ENCODE measurements around the gene DDTL.
"Not testable (repeated sequence)": the region's sequence is repeated elsewhere in the genome, so short reads cannot be mapped to it uniquely, and the experiment has no call there.

DDTL gene

GRCh38 chr22:23970816-23971486 is 4.3 kb downstream of the DDTL start:
- no peak for FAIRE-seq

GRCh38 chr22:23971927-23972326 is 5.2 kb downstream of the DDTL start:
- FAIRE-seq: not testable (repeated sequence)

GRCh38 chr22:23974345-23974744 is 7.7 kb downstream of the DDTL start, which contains the start of gene DDT:
TSS of gene DDT (minus strand) at chr22:23974441. CDS start at chr22:23974414, 27 bp downstream.
- peak; percentile 79 for FAIRE-seq

GRCh38 chr22:23974836-23975352 is 8.2 kb downstream of the DDTL start:
- FAIRE-seq: not testable (repeated sequence)

GRCh38 chr22:23977304-23977703 is 10.6 kb downstream of the DDTL start:
- not testable (repeated sequence) for FAIRE-seq

GRCh38 chr22:23979557-23980240 is 13.0 kb downstream of the DDTL start, which contains the start of gene GSTT2:
TSS of gene GSTT2 (plus strand) at chr22:23980134.
- FAIRE-seq: not testable (repeated sequence)

GRCh38 chr22:23980567-23980966 is 13.9 kb downstream of the DDTL start:
- not testable (repeated sequence) for FAIRE-seq

GRCh38 chr22:23984430-23984829 is 17.7 kb downstream of the DDTL start:
- no peak for FAIRE-seq

GRCh38 chr22:23986089-23986488 is 19.4 kb downstream of the DDTL start:
- FAIRE-seq: not testable (repeated sequence)

- FAIRE-seq: peak; percentile 18
Measured at GRCh38 chr22:23986538-23987178, 20.0 kb downstream of the DDTL start.

- not testable (repeated sequence) for FAIRE-seq
Measured at GRCh38 chr22:23989583-23990244, 23.0 kb downstream of the DDTL start.

GRCh38 chr22:23993080-23993479 is 26.4 kb downstream of the DDTL start:
- FAIRE-seq: not testable (repeated sequence)

GRCh38 chr22:23993581-23994177 is 27.0 kb downstream of the DDTL start:
- not testable (repeated sequence) for FAIRE-seq

GRCh38 chr22:23997092-23997491 is 30.4 kb downstream of the DDTL start:
- no peak for FAIRE-seq

- FAIRE-seq: not testable (repeated sequence)
Measured at GRCh38 chr22:23999779-24000178, 33.1 kb downstream of the DDTL start.

- FAIRE-seq: no peak
Measured at GRCh38 chr22:24001314-24001713, 34.6 kb downstream of the DDTL start.

GRCh38 chr22:24002272-24002671 is 35.6 kb downstream of the DDTL start:
- no peak for FAIRE-seq

- no peak for FAIRE-seq
Measured at GRCh38 chr22:24002851-24003250, 36.2 kb downstream of the DDTL start.

GRCh38 chr22:24003887-24004286 is 37.2 kb downstream of the DDTL start:
- no peak for FAIRE-seq

GRCh38 chr22:24005201-24005600 is 38.5 kb downstream of the DDTL start, which contains the start of gene GSTT4:
TSS of gene GSTT4 (minus strand) at chr22:24005453. CDS start at chr22:24005356, 97 bp downstream.
- no peak for FAIRE-seq

- no peak for FAIRE-seq
Measured at GRCh38 chr22:24006207-24006913, 39.7 kb downstream of the DDTL start.

GRCh38 chr22:24006914-24007214 is 40.2 kb downstream of the DDTL start:
- FAIRE-seq: no peak

All from colon (tissue), 2 donors.